Keratinocyte (primary cell): ENCODE results near the gene NR1H4.

Experiments used
- EZH2 ChIP-seq: IDR thresholded peaks from one replicate; pipeline ENCODE4 v1.6.1; 2012; ENCODE audit warnings: inconsistent platforms, mild to moderate bottlenecking, low read length, moderate library complexity
- TF ChIP-seq, protein P1 (sequence below), 3 experiments: IDR thresholded peaks in 1 of 3; conservative IDR thresholded peaks in 1 of 3; optimal IDR thresholded peaks in 1 of 3; 2 replicates in 2 of 3; 3 replicates in 1 of 3; pipeline versions ENCODE3 to v1.5.1; 2011; ENCODE audit warnings: low read length in 3 of 3, mild to moderate bottlenecking in 3 of 3, moderate library complexity in 2 of 3, control low read depth in 1 of 3, inconsistent platforms in 1 of 3; ENCODE audit not compliant: insufficient read depth in 2 of 3; ENCODE audit errors: extremely low read depth in 1 of 3

DNA sequence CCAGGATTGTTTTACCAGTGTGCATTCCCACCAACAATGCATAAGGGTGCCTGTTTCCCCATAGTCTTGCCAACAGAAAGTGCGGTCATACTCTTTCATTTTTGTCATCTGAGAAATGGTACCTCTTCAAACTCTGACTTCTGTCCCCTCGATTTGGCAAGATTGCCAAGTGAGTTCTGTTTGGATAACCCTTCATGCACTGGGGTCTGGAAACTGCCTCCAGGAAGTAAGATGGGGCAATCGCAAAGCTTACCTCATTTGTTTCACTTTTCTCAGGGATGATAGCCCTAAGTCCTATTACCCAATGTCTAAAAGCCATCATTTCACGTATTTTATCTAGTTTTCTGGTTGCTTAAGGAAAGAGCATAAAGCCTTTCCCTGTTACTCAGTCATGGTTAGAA, 28.6 kb upstream of the NR1H4 start:
- TF ChIP-seq EZH2, result no peak
- TF ChIP-seq, protein P1, sequence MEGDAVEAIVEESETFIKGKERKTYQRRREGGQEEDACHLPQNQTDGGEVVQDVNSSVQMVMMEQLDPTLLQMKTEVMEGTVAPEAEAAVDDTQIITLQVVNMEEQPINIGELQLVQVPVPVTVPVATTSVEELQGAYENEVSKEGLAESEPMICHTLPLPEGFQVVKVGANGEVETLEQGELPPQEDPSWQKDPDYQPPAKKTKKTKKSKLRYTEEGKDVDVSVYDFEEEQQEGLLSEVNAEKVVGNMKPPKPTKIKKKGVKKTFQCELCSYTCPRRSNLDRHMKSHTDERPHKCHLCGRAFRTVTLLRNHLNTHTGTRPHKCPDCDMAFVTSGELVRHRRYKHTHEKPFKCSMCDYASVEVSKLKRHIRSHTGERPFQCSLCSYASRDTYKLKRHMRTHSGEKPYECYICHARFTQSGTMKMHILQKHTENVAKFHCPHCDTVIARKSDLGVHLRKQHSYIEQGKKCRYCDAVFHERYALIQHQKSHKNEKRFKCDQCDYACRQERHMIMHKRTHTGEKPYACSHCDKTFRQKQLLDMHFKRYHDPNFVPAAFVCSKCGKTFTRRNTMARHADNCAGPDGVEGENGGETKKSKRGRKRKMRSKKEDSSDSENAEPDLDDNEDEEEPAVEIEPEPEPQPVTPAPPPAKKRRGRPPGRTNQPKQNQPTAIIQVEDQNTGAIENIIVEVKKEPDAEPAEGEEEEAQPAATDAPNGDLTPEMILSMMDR (optimal IDR thresholded peaks at IDR 0.05 in 1 of 3, IDR thresholded peaks at IDR 0.05 in 1 of 3, conservative IDR thresholded peaks at IDR 0.05 in 1 of 3; ENCODE audit: extremely low read depth in 1 of 3, insufficient read depth in 2 of 3, low read length in 3 of 3), result no peak
